GM15510 (cell line): Measurements from ENCODE around the gene BEST1.

ENCODE experiments used
- POLR2A ChIP-seq: IDR thresholded peaks from 3 replicates; pipeline ENCODE4 v1.6.1; 2011; ENCODE audit warnings: borderline replicate concordance; ENCODE audit not compliant: insufficient read length; ENCODE audit errors: extremely low read depth

Gene BEST1

GRCh38 chr11:61973476-61974162, 23.5 kb downstream of the BEST1 start:
- TF ChIP-seq POLR2A: no peak

- TF ChIP-seq POLR2A: no peak
Measured at GRCh38 chr11:61974766-61975631, 24.8 kb downstream of the BEST1 start.

- TF ChIP-seq POLR2A: no peak
Measured at GRCh38 chr11:61975638-61976419, 25.7 kb downstream of the BEST1 start.

- TF ChIP-seq POLR2A: no peak
Measured at GRCh38 chr11:61976420-61976800, 26.3 kb downstream of the BEST1 start.

GRCh38 chr11:61976813-61977475, 26.8 kb downstream of the BEST1 start:
- no peak for TF ChIP-seq POLR2A

GRCh38 chr11:61978703-61979661, 28.8 kb downstream of the BEST1 start:
- TF ChIP-seq POLR2A: no peak

GRCh38 chr11:61980783-61981541, 30.8 kb downstream of the BEST1 start:
- no peak for TF ChIP-seq POLR2A

GRCh38 chr11:61983419-61983818, 33.3 kb downstream of the BEST1 start:
- TF ChIP-seq POLR2A: no peak

GRCh38 chr11:61985869-61986268, 35.7 kb downstream of the BEST1 start:
- no peak for TF ChIP-seq POLR2A

GRCh38 chr11:61994981-61995380, 44.8 kb downstream of the BEST1 start:
- no peak for TF ChIP-seq POLR2A

- no peak for TF ChIP-seq POLR2A
Measured at GRCh38 chr11:61996933-61997332, 46.8 kb downstream of the BEST1 start.

- no peak for TF ChIP-seq POLR2A
Measured at GRCh38 chr11:61999141-61999975, 49.2 kb downstream of the BEST1 start.
